ENCODE data around the gene LMF1.
"Not testable (repeated sequence)": the region's sequence is repeated elsewhere in the genome, so short reads cannot be mapped to it uniquely, and the experiment has no call there.

The LMF1 gene

GRCh38 chr16:843771-844170 is 127.0 kb downstream of the LMF1 start:
- DNase-seq (ENCODE audit: extremely low spot score, insufficient read length, low read depth) (no peak), FAIRE-seq (no peak)

- DNase-seq (ENCODE audit: extremely low spot score, insufficient read length, low read depth) (no peak), FAIRE-seq (no peak)
Measured at GRCh38 chr16:842711-843560, 127.8 kb downstream of the LMF1 start.

- FAIRE-seq (no peak), DNase-seq (ENCODE audit: extremely low spot score, insufficient read length, low read depth) (no peak)
Measured at GRCh38 chr16:842061-842476, 128.7 kb downstream of the LMF1 start.

- FAIRE-seq (no peak), DNase-seq (ENCODE audit: extremely low spot score, insufficient read length, low read depth) (no peak)
Measured at GRCh38 chr16:841455-842060, 129.2 kb downstream of the LMF1 start.

- FAIRE-seq (no peak), DNase-seq (ENCODE audit: extremely low spot score, insufficient read length, low read depth) (no peak)
Measured at GRCh38 chr16:840561-841454, 130.0 kb downstream of the LMF1 start.

GRCh38 chr16:839643-840408 is 131.0 kb downstream of the LMF1 start:
- no peak for FAIRE-seq
- no peak for DNase-seq (ENCODE audit: extremely low spot score, insufficient read length, low read depth)

GRCh38 chr16:838741-839140 is 132.0 kb downstream of the LMF1 start:
- no peak for DNase-seq (ENCODE audit: extremely low spot score, insufficient read length, low read depth)

GRCh38 chr16:836822-837221 is 134.0 kb downstream of the LMF1 start:
- FAIRE-seq, result not testable (repeated sequence)

More at GRCh38 chr16:838741-839140, 132.0 kb downstream of the LMF1 start:
- no peak for FAIRE-seq

GRCh38 chr16:836221-836620 is 134.6 kb downstream of the LMF1 start:
- no peak for DNase-seq (ENCODE audit: extremely low spot score, insufficient read length, low read depth)
- FAIRE-seq, result no peak

More at GRCh38 chr16:836822-837221, 134.0 kb downstream of the LMF1 start:
- not testable (repeated sequence) for DNase-seq (ENCODE audit: extremely low spot score, insufficient read length, low read depth)

GRCh38 chr16:835373-835772 is 135.4 kb downstream of the LMF1 start:
- FAIRE-seq, result no peak
- DNase-seq (ENCODE audit: extremely low spot score, insufficient read length, low read depth), result no peak

- DNase-seq (ENCODE audit: extremely low spot score, insufficient read length, low read depth) (no peak), FAIRE-seq (no peak)
Measured at GRCh38 chr16:833411-833810, 137.4 kb downstream of the LMF1 start.

GRCh38 chr16:832652-833336 is 138.0 kb downstream of the LMF1 start:
- FAIRE-seq (no peak), DNase-seq (ENCODE audit: extremely low spot score, insufficient read length, low read depth) (no peak)

GRCh38 chr16:831571-832413 is 139.0 kb downstream of the LMF1 start:
- no peak for FAIRE-seq
- DNase-seq (ENCODE audit: extremely low spot score, insufficient read length, low read depth), result no peak

GRCh38 chr16:830871-831570 is 139.8 kb downstream of the LMF1 start:
- FAIRE-seq (no peak), DNase-seq (ENCODE audit: extremely low spot score, insufficient read length, low read depth) (no peak)

- no peak for DNase-seq (ENCODE audit: extremely low spot score, insufficient read length, low read depth)
- no peak for FAIRE-seq
Measured at GRCh38 chr16:830107-830870, 140.5 kb downstream of the LMF1 start.

- DNase-seq (ENCODE audit: extremely low spot score, insufficient read length, low read depth), result no peak
- FAIRE-seq, result no peak
Measured at GRCh38 chr16:828891-829290, 141.9 kb downstream of the LMF1 start.

GRCh38 chr16:827513-827912 is 143.3 kb downstream of the LMF1 start:
- DNase-seq (ENCODE audit: extremely low spot score, insufficient read length, low read depth), result no peak
- FAIRE-seq, result no peak

Data from GM18507 (cell line).